ENCODE measurements around the gene PAPOLG.

Gene PAPOLG

DNA sequence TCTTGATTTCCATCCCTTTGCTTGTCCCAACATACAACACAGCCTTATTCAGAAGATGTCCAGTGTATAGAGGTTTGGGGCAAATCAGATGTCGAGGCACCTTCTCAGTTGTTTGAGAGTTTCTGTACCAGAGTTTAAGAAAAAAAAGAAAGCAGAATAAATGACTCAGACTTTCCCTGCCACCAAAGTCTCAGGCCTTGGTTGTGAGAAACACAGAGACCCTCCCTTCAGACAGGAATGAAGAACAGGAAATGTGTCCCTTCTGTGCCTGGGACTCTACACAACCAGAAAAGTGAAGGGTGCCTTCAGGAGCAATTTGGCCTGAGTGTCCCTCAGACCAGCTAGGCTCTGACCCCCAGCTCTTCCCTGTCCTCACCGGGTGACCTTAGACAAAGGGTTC is 88.0 kb downstream of the PAPOLG start:
- TF ChIP-seq TAF1 (IDR thresholded peaks at IDR 0.05; ENCODE audit: borderline replicate concordance, insufficient read depth, low read length) = no peak
- TF ChIP-seq, protein P1, sequence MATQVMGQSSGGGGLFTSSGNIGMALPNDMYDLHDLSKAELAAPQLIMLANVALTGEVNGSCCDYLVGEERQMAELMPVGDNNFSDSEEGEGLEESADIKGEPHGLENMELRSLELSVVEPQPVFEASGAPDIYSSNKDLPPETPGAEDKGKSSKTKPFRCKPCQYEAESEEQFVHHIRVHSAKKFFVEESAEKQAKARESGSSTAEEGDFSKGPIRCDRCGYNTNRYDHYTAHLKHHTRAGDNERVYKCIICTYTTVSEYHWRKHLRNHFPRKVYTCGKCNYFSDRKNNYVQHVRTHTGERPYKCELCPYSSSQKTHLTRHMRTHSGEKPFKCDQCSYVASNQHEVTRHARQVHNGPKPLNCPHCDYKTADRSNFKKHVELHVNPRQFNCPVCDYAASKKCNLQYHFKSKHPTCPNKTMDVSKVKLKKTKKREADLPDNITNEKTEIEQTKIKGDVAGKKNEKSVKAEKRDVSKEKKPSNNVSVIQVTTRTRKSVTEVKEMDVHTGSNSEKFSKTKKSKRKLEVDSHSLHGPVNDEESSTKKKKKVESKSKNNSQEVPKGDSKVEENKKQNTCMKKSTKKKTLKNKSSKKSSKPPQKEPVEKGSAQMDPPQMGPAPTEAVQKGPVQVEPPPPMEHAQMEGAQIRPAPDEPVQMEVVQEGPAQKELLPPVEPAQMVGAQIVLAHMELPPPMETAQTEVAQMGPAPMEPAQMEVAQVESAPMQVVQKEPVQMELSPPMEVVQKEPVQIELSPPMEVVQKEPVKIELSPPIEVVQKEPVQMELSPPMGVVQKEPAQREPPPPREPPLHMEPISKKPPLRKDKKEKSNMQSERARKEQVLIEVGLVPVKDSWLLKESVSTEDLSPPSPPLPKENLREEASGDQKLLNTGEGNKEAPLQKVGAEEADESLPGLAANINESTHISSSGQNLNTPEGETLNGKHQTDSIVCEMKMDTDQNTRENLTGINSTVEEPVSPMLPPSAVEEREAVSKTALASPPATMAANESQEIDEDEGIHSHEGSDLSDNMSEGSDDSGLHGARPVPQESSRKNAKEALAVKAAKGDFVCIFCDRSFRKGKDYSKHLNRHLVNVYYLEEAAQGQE (IDR thresholded peaks at IDR 0.05; ENCODE audit: insufficient read depth in 1 of 2, low read depth in 2 of 2, low read length in 2 of 2) = no peak
- TF ChIP-seq SIN3A (IDR thresholded peaks at IDR 0.05; ENCODE audit: borderline replicate concordance, insufficient read depth, low read length) = no peak
- no peak for TF ChIP-seq FOXP2 (optimal IDR thresholded peaks at IDR 0.05; ENCODE audit: borderline replicate concordance, extremely low read depth, extremely low read length, insufficient read depth)
- TF ChIP-seq POLR2AphosphoS5 (IDR thresholded peaks at IDR 0.05; ENCODE audit: low read depth, low read length) = no peak

- TF ChIP-seq POLR2AphosphoS5 (IDR thresholded peaks at IDR 0.05; ENCODE audit: low read depth, low read length) = no peak
- TF ChIP-seq, protein P1 (IDR thresholded peaks at IDR 0.05; ENCODE audit: insufficient read depth in 1 of 2, low read depth in 2 of 2, low read length in 2 of 2) = no peak
- no peak for TF ChIP-seq FOXP2 (optimal IDR thresholded peaks at IDR 0.05; ENCODE audit: borderline replicate concordance, extremely low read depth, extremely low read length, insufficient read depth)
- no peak for TF ChIP-seq TAF1 (IDR thresholded peaks at IDR 0.05; ENCODE audit: borderline replicate concordance, insufficient read depth, low read length)
- TF ChIP-seq SIN3A (IDR thresholded peaks at IDR 0.05; ENCODE audit: borderline replicate concordance, insufficient read depth, low read length) = no peak
Measured at GRCh38 chr2:60847854-60848253, 91.8 kb downstream of the PAPOLG start.
